Liver (tissue), 9 donors: ENCODE measurements around the gene TMPRSS12. TPM values are rescaled to one million over a fixed set of nuclear protein-coding genes. Genes with fewer than 3 reads are reported as not detected.
A peak's percentile ranks its signal among the peaks of the same experiment; 100 is the strongest.

Experiments
- DNase-seq: peaks from one replicate; pipeline ENCODE4 v3.0.0-alpha.2; 2017; ENCODE audit warnings: low spot score
- H3K27ac ChIP-seq, 2 donors: one replicate each; pipeline ENCODE4 v1.7.0; 2013; ENCODE audit warnings: inconsistent platforms in 2 of 2, low read length in 2 of 2, control low read depth in 1 of 2, low read depth in 1 of 2, mild to moderate bottlenecking in 1 of 2
- H3K27me3 ChIP-seq, 4 donors: one replicate each; pipeline versions ENCODE4 v1.6.1 to v1.7.0; 2013; ENCODE audit warnings: low read length in 3 of 4, inconsistent platforms in 1 of 4, mild to moderate bottlenecking in 1 of 4, moderate library complexity in 1 of 4; ENCODE audit not compliant: control insufficient read depth in 4 of 4, insufficient read depth in 4 of 4
- H3K36me3 ChIP-seq, 4 donors: one replicate each; pipeline versions ENCODE4 v1.6.1 to v1.7.0; 2013; ENCODE audit warnings: low read length in 3 of 4, mild to moderate bottlenecking in 3 of 4, low read depth in 1 of 4, moderate library complexity in 1 of 4; ENCODE audit not compliant: control insufficient read depth in 4 of 4, insufficient read depth in 3 of 4
- H3K4me1 ChIP-seq, 4 donors: one replicate each; pipeline versions ENCODE4 v1.6.1 to v1.7.0; 2013; ENCODE audit warnings: low read length in 3 of 4, mild to moderate bottlenecking in 3 of 4, moderate library complexity in 1 of 4; ENCODE audit not compliant: control insufficient read depth in 4 of 4, insufficient read depth in 4 of 4
- H3K4me3 ChIP-seq, 3 donors: one replicate each; pipeline versions ENCODE4 v1.6.1 to v1.7.0; 2013; ENCODE audit warnings: low read length in 3 of 3, control low read depth in 1 of 3, low read depth in 1 of 3, mild to moderate bottlenecking in 1 of 3
- H3K9ac ChIP-seq, 2 donors: one replicate each; pipeline ENCODE4 v1.7.0; 2013; ENCODE audit warnings: low read length in 2 of 2, mild to moderate bottlenecking in 2 of 2, moderate library complexity in 2 of 2, control low read depth in 1 of 2, low read depth in 1 of 2
- H3K9me3 ChIP-seq, 4 donors: one replicate each; pipeline versions ENCODE4 v1.6.1 to v1.7.0; 2013; ENCODE audit warnings: low read length in 3 of 4; ENCODE audit not compliant: control insufficient read depth in 4 of 4
- EGR1 ChIP-seq, 2 donors: IDR thresholded peaks; 2 replicates each; pipeline ENCODE4 v1.6.1; 2016 to 2018; ENCODE audit warnings: antibody characterized with exemption in 2 of 2, low read depth in 2 of 2
- FOXA1 ChIP-seq: IDR thresholded peaks from 2 replicates; pipeline ENCODE4 v1.6.1; 2016; ENCODE audit warnings: antibody characterized with exemption
- FOXA2 ChIP-seq: IDR thresholded peaks from 2 replicates; pipeline ENCODE4 v1.6.1; 2016; ENCODE audit warnings: antibody characterized with exemption
- GABPA ChIP-seq, 2 donors: IDR thresholded peaks in 1 of 2; conservative IDR thresholded peaks in 1 of 2; 2 replicates each; pipeline ENCODE4 v1.6.1; 2016; ENCODE audit warnings: antibody characterized with exemption in 2 of 2, mild to moderate bottlenecking in 1 of 2, moderate library complexity in 1 of 2
- HNF4A ChIP-seq, 2 donors: conservative IDR thresholded peaks; 2 replicates each; pipeline ENCODE4 v1.6.1; 2016; ENCODE audit warnings: antibody characterized with exemption in 2 of 2, mild to moderate bottlenecking in 2 of 2
- HNF4G ChIP-seq: IDR thresholded peaks from 2 replicates; pipeline ENCODE4 v1.6.1; 2016; ENCODE audit warnings: antibody characterized with exemption
- JUND ChIP-seq, 2 donors: IDR thresholded peaks; 2 replicates each; pipeline ENCODE4 v1.6.1; 2016; ENCODE audit warnings: antibody characterized with exemption in 2 of 2
- NR2F2 ChIP-seq: IDR thresholded peaks from 2 replicates; pipeline ENCODE4 v1.6.1; 2016; ENCODE audit warnings: antibody characterized with exemption
- RAD21 ChIP-seq, 2 donors: IDR thresholded peaks; 2 replicates each; pipeline ENCODE4 v1.6.1; 2016; ENCODE audit warnings: antibody characterized with exemption in 2 of 2, mild to moderate bottlenecking in 2 of 2
- RXRA ChIP-seq, 2 donors: IDR thresholded peaks; 2 replicates each; pipeline ENCODE4 v1.6.1; 2017 to 2018; ENCODE audit warnings: antibody characterized with exemption in 2 of 2, mild to moderate bottlenecking in 1 of 2
- SP1 ChIP-seq: IDR thresholded peaks from 2 replicates; pipeline ENCODE4 v1.6.1; 2018; ENCODE audit warnings: antibody characterized with exemption, mild to moderate bottlenecking
- TAF1 ChIP-seq: conservative IDR thresholded peaks from 2 replicates; pipeline ENCODE4 v1.6.1; 2016; ENCODE audit warnings: antibody characterized with exemption, mild to moderate bottlenecking
- YY1 ChIP-seq: IDR thresholded peaks from 2 replicates; pipeline ENCODE4 v1.6.1; 2016; ENCODE audit warnings: antibody characterized with exemption, mild to moderate bottlenecking
- WGBS: extraction: QIAGEN DNeasy Blood & Tissue Kit; methylation state at CpG from one replicate; pipeline ENCODE4 v1.1.7; 2013; 5-methylcytosine and 5-hydroxymethylcytosine counted together
- polyA plus RNA-seq, 2 donors: library from polyadenylated mRNA; stranded (reverse) in 1 of 2; unstranded in 1 of 2; fragments of 200-250 nt in 1 of 2; fragments of >200 nt in 1 of 2; fragmentation: Nextera tagmentation in 1 of 2; extraction: Ambion mirVana in 1 of 2; gene quantifications; one replicate each; pipeline versions ENCODE4 v1.2.1 to v1.2.3, GENCODE V29; 2013 to 2015
- total RNA-seq, 2 donors: library from RNA; depleted of rRNA; stranded (reverse); fragments of >200 nt; gene quantifications; one replicate each; pipeline ENCODE4 v1.2.3, GENCODE V29; 2014
- TF ChIP-seq, protein P1 (sequence below): IDR thresholded peaks from 2 replicates; pipeline ENCODE4 v1.6.1; 2016; ENCODE audit warnings: antibody characterized with exemption, mild to moderate bottlenecking
- TF ChIP-seq, protein P2 (sequence below): IDR thresholded peaks from 2 replicates; pipeline ENCODE4 v1.6.1; 2016; ENCODE audit warnings: antibody characterized with exemption
- TF ChIP-seq, protein P3 (sequence below): IDR thresholded peaks from 2 replicates; pipeline ENCODE4 v1.6.1; 2016; ENCODE audit warnings: antibody characterized with exemption
- TF ChIP-seq, protein P4 (sequence below): fragments of 150-350 bp; IDR thresholded peaks from 2 replicates; pipeline ENCODE4 v1.5.1; 2017; ENCODE audit warnings: improper control_type of control experiment, low read depth, low read length; ENCODE audit not compliant: missing input control
- TF ChIP-seq, protein P5 (sequence below): IDR thresholded peaks from 2 replicates; pipeline ENCODE4 v1.6.1; 2016; ENCODE audit warnings: antibody characterized with exemption
- donor health status: healthy.
- donor health status: healthy.
- donor health status: healthy.
- donor health status: healthy.
- donor health status: healthy.

TMPRSS12 gene
- total and polyA plus RNA-seq, 4 donors: not detected

DNA sequence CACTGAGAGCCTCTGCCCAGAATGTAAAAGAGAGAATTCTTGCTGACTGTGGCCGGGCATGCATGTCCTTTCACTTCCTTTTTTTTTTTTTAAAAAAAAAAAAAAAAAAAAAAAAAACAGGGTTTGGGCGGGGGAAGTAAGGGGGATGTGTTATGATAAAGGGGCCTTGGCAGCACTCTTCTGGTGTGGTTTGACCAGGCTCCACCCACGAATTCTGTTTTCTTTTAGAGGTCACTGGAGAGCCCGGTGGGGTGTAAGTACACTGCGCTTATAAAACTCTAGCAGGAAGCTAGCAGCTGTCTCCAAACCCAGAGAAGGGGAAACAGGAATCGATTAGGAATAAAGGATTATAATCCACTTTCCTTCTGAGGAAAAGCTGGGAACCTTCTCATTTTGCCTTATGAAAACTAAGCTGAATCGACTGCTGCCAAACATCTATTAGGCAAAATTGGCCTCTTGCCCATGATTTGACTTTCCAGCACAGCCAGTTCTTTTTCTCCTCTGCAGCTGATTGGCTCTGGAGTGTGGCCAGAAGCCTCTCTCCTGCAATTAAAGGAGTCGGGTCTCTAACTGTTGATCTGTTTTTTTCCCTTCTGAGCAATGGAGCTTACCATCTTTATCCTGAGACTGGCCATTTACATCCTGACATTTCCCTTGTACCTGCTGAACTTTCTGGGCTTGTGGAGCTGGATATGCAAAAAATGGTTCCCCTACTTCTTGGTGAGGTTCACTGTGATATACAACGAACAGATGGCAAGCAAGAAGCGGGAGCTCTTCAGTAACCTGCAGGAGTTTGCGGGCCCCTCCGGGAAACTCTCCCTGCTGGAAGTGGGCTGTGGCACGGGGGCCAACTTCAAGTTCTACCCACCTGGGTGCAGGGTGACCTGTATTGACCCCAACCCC lies 82.0 kb downstream of the TMPRSS12 start:
- peak; percentile 83 for DNase-seq
- H3K36me3 ChIP-seq: peaks cover 0 to 3% (median 0%) of the 10 kb centered on the region in 4 donors
- WGBS: 4% methylated on average over 13 of the region's 13 CpGs
- H3K4me1 ChIP-seq: peaks cover 0 to 42% (median 32%) of the 10 kb centered on the region in 4 donors
- H3K27me3 ChIP-seq: no peaks in the 10 kb centered on the region
- no peaks in the 10 kb centered on the region for H3K9me3 ChIP-seq
- peak overlapping the region; percentile 63 to 100 (median 90) for H3K4me3 ChIP-seq
- TF ChIP-seq JUND (IDR thresholded peaks at IDR 0.05): peak in 1 of 2 donors; percentile 46
- peak; percentile 8 for TF ChIP-seq FOXA2
- TF ChIP-seq GABPA (IDR thresholded peaks at IDR 0.05 in 1 of 2, conservative IDR thresholded peaks at IDR 0.05 in 1 of 2): peak in 1 of 2 donors; percentile 27
- TF ChIP-seq, protein P1, sequence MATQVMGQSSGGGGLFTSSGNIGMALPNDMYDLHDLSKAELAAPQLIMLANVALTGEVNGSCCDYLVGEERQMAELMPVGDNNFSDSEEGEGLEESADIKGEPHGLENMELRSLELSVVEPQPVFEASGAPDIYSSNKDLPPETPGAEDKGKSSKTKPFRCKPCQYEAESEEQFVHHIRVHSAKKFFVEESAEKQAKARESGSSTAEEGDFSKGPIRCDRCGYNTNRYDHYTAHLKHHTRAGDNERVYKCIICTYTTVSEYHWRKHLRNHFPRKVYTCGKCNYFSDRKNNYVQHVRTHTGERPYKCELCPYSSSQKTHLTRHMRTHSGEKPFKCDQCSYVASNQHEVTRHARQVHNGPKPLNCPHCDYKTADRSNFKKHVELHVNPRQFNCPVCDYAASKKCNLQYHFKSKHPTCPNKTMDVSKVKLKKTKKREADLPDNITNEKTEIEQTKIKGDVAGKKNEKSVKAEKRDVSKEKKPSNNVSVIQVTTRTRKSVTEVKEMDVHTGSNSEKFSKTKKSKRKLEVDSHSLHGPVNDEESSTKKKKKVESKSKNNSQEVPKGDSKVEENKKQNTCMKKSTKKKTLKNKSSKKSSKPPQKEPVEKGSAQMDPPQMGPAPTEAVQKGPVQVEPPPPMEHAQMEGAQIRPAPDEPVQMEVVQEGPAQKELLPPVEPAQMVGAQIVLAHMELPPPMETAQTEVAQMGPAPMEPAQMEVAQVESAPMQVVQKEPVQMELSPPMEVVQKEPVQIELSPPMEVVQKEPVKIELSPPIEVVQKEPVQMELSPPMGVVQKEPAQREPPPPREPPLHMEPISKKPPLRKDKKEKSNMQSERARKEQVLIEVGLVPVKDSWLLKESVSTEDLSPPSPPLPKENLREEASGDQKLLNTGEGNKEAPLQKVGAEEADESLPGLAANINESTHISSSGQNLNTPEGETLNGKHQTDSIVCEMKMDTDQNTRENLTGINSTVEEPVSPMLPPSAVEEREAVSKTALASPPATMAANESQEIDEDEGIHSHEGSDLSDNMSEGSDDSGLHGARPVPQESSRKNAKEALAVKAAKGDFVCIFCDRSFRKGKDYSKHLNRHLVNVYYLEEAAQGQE: peak; percentile 81
- TF ChIP-seq, protein P2, sequence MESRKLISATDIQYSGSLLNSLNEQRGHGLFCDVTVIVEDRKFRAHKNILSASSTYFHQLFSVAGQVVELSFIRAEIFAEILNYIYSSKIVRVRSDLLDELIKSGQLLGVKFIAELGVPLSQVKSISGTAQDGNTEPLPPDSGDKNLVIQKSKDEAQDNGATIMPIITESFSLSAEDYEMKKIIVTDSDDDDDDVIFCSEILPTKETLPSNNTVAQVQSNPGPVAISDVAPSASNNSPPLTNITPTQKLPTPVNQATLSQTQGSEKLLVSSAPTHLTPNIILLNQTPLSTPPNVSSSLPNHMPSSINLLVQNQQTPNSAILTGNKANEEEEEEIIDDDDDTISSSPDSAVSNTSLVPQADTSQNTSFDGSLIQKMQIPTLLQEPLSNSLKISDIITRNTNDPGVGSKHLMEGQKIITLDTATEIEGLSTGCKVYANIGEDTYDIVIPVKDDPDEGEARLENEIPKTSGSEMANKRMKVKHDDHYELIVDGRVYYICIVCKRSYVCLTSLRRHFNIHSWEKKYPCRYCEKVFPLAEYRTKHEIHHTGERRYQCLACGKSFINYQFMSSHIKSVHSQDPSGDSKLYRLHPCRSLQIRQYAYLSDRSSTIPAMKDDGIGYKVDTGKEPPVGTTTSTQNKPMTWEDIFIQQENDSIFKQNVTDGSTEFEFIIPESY: no peak
- peak; percentile 42 for TF ChIP-seq NR2F2
- TF ChIP-seq EGR1 (IDR thresholded peaks at IDR 0.05; ENCODE audit: low read depth in 2 of 2): peak in 1 of 2 donors; percentile 38
- TF ChIP-seq YY1: peak; percentile 82
- peak; percentile 11 to 50 for TF ChIP-seq RXRA (IDR thresholded peaks at IDR 0.05)
- peak; percentile 74 for TF ChIP-seq SP1
- TF ChIP-seq, protein P3, sequence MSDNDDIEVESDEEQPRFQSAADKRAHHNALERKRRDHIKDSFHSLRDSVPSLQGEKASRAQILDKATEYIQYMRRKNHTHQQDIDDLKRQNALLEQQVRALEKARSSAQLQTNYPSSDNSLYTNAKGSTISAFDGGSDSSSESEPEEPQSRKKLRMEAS: no peak
- TF ChIP-seq, protein P4, sequence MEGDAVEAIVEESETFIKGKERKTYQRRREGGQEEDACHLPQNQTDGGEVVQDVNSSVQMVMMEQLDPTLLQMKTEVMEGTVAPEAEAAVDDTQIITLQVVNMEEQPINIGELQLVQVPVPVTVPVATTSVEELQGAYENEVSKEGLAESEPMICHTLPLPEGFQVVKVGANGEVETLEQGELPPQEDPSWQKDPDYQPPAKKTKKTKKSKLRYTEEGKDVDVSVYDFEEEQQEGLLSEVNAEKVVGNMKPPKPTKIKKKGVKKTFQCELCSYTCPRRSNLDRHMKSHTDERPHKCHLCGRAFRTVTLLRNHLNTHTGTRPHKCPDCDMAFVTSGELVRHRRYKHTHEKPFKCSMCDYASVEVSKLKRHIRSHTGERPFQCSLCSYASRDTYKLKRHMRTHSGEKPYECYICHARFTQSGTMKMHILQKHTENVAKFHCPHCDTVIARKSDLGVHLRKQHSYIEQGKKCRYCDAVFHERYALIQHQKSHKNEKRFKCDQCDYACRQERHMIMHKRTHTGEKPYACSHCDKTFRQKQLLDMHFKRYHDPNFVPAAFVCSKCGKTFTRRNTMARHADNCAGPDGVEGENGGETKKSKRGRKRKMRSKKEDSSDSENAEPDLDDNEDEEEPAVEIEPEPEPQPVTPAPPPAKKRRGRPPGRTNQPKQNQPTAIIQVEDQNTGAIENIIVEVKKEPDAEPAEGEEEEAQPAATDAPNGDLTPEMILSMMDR: no peak
- peak in 1 of 2 donors; percentile 48 for TF ChIP-seq HNF4A (conservative IDR thresholded peaks at IDR 0.05)
- TF ChIP-seq HNF4G: no peak
- no peak for TF ChIP-seq FOXA1
- TF ChIP-seq TAF1: peak; percentile 65
- TF ChIP-seq RAD21 (IDR thresholded peaks at IDR 0.05): peak; percentile 24 to 47
- TF ChIP-seq, protein P5, sequence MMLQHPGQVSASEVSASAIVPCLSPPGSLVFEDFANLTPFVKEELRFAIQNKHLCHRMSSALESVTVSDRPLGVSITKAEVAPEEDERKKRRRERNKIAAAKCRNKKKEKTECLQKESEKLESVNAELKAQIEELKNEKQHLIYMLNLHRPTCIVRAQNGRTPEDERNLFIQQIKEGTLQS: no peak
- peak overlapping the region; percentile 40 to 99 for H3K9ac ChIP-seq
- peak overlapping the region; percentile 65 to 91 for H3K27ac ChIP-seq
